ENCODE measurements around the gene JPT2. TPM values are rescaled to one million over a fixed set of nuclear protein-coding genes. Genes with fewer than 3 reads are reported as not detected.
"Not testable (repeated sequence)": the region's sequence is repeated elsewhere in the genome, so short reads cannot be mapped to it uniquely, and the experiment has no call there.

Gene JPT2
- total RNA-seq, 1 donor from 2014 or later = 40.4 TPM

- DNase-seq = peak; percentile 29
Observed at GRCh38 chr16:1708768-1709180, 30.7 kb downstream of the JPT2 start.

- DNase-seq = no peak
Observed at GRCh38 chr16:1709356-1709755, 31.3 kb downstream of the JPT2 start.

GRCh38 chr16:1710811-1711507 is 32.9 kb downstream of the JPT2 start:
- no peak for DNase-seq

- DNase-seq = no peak
Observed at GRCh38 chr16:1712791-1713261, 34.7 kb downstream of the JPT2 start.

- DNase-seq = no peak
Observed at GRCh38 chr16:1713331-1713730, 35.3 kb downstream of the JPT2 start.

- no peak for DNase-seq
Observed at GRCh38 chr16:1713933-1714332, 35.9 kb downstream of the JPT2 start.

GRCh38 chr16:1715220-1715619 is 37.1 kb downstream of the JPT2 start:
- no peak for DNase-seq

- DNase-seq = not testable (repeated sequence)
Observed at GRCh38 chr16:1718236-1718635, 40.2 kb downstream of the JPT2 start.

GRCh38 chr16:1719559-1720229 is 41.6 kb downstream of the JPT2 start:
- DNase-seq = not testable (repeated sequence)

- DNase-seq = no peak
Observed at GRCh38 chr16:1721372-1721771, 43.3 kb downstream of the JPT2 start.

GRCh38 chr16:1723450-1724147 is 45.5 kb downstream of the JPT2 start:
- peak; percentile 47 for DNase-seq

- DNase-seq = no peak
Observed at GRCh38 chr16:1724491-1724890, 46.4 kb downstream of the JPT2 start.

- DNase-seq = no peak
Observed at GRCh38 chr16:1726661-1727502, 48.8 kb downstream of the JPT2 start.

- no peak for DNase-seq
Observed at GRCh38 chr16:1727651-1728624, 49.9 kb downstream of the JPT2 start.

GRCh38 chr16:1729026-1729425 is 50.9 kb downstream of the JPT2 start:
- DNase-seq = no peak

- no peak for DNase-seq
Observed at GRCh38 chr16:1729445-1729844, 51.4 kb downstream of the JPT2 start.

GRCh38 chr16:1731073-1731472 is 53.0 kb downstream of the JPT2 start:
- DNase-seq = no peak

GRCh38 chr16:1731603-1732002 is 53.5 kb downstream of the JPT2 start:
- no peak for DNase-seq

- no peak for DNase-seq
Observed at GRCh38 chr16:1732071-1732470, 54.0 kb downstream of the JPT2 start.

GRCh38 chr16:1732551-1732987 is 54.5 kb downstream of the JPT2 start:
- DNase-seq = not testable (repeated sequence)

- no peak for DNase-seq
Observed at GRCh38 chr16:1734123-1734522, 56.0 kb downstream of the JPT2 start.
